Stomach (tissue), 9 donors: Measurements from ENCODE around the gene CAMTA2. TPM values are rescaled to one million over a fixed set of nuclear protein-coding genes. Genes with fewer than 3 reads are reported as not detected.

Experiments used
- DNase-seq, 2 donors: peaks; one replicate each; pipeline versions ENCODE4 v3.0.0 to v3.0.0-alpha.2; 2013 to 2019
- H3K27ac ChIP-seq, 5 donors: fragments of 200-600 bp in 4 of 5; sonication (generic) in 4 of 5; one replicate each; pipeline ENCODE4 v1.5.1; 2013 to 2019; ENCODE audit warnings: mild to moderate bottlenecking in 1 of 5, moderate library complexity in 1 of 5
- H3K27me3 ChIP-seq, 3 donors: fragments of 200-600 bp; sonication (generic); one replicate each; pipeline ENCODE4 v1.5.1; 2017 to 2019; ENCODE audit warnings: mixed run types in 1 of 3
- H3K36me3 ChIP-seq, 4 donors: fragments of 200-600 bp; sonication (generic); 1 replicate in 3 of 4; 2 replicates in 1 of 4; pipeline ENCODE4 v1.5.1; 2016 to 2019
- H3K4me1 ChIP-seq, 4 donors: fragments of 200-600 bp; sonication (generic); one replicate each; pipeline ENCODE4 v1.5.1; 2016 to 2019
- H3K4me3 ChIP-seq, 4 donors: fragments of 200-600 bp; sonication (generic) in 3 of 4; one replicate each; pipeline ENCODE4 v1.5.1; 2016 to 2019; ENCODE audit warnings: mild to moderate bottlenecking in 1 of 4
- H3K9me3 ChIP-seq, 4 donors: fragments of 200-600 bp; sonication (generic); one replicate each; pipeline ENCODE4 v1.5.1; 2016 to 2019
- EP300 ChIP-seq: sonication (generic); formaldehyde crosslinking; IDR thresholded peaks from one replicate; pipeline ENCODE4 v1.6.1; 2017; ENCODE audit warnings: antibody characterized with exemption
- POLR2A ChIP-seq, 4 donors: fragments of 450-650 bp; IDR thresholded peaks; one replicate each; pipeline ENCODE4 v1.6.1; 2016; ENCODE audit warnings: antibody characterized with exemption in 4 of 4, control low read depth in 2 of 4, mild to moderate bottlenecking in 1 of 4, moderate library complexity in 1 of 4
- POLR2AphosphoS5 ChIP-seq, 3 donors: sonication (generic); formaldehyde crosslinking; IDR thresholded peaks; one replicate each; pipeline ENCODE4 v1.6.1; 2016; ENCODE audit warnings: antibody characterized with exemption in 3 of 3
- WGBS, 5 donors: extraction: QIAGEN DNeasy Blood & Tissue Kit in 3 of 5; methylation state at CpG; one replicate each; pipeline versions ENCODE4 v1.1.5 to v1.1.7; 2013 to 2018; 5-methylcytosine and 5-hydroxymethylcytosine counted together
- intact Hi-C: fragments of 100-400 bp; cut with DNase I; formaldehyde crosslinking; loops from one replicate; pipeline ENCODE4 v1.15.1; 2023; ENCODE audit warnings: low total_unique reads
- polyA plus RNA-seq, 3 donors: library from polyadenylated mRNA; stranded (reverse); fragments of 200-250 nt; gene quantifications; one replicate each; pipeline ENCODE4 v1.2.3, GENCODE V29; 2013
- total RNA-seq, 5 donors: library from RNA; depleted of rRNA; stranded (reverse); fragments of >200 nt; gene quantifications; one replicate each; pipeline versions ENCODE4 v1.1.0 to v1.2.3, GENCODE V29; 2014 to 2016
- TF ChIP-seq, protein P1 (sequence below), 7 experiments: fragments of 450-650 bp in 4 of 7; fragments of 200-600 bp in 3 of 7; sonication (generic) in 3 of 7; IDR thresholded peaks; one replicate each; pipeline ENCODE4 v1.5.1; 2016 to 2019; ENCODE audit warnings: antibody characterized with exemption in 7 of 7, control low read depth in 2 of 7, mild to moderate bottlenecking in 1 of 7
- donor health status: healthy with polysubstance abuse.
- donor health status: Bipolar disorder and iron deficiency.
- donor health status: healthy.

Gene CAMTA2
- total and polyA plus RNA-seq, 8 donors: 8.1 to 202 (median 54.6) TPM

DNA sequence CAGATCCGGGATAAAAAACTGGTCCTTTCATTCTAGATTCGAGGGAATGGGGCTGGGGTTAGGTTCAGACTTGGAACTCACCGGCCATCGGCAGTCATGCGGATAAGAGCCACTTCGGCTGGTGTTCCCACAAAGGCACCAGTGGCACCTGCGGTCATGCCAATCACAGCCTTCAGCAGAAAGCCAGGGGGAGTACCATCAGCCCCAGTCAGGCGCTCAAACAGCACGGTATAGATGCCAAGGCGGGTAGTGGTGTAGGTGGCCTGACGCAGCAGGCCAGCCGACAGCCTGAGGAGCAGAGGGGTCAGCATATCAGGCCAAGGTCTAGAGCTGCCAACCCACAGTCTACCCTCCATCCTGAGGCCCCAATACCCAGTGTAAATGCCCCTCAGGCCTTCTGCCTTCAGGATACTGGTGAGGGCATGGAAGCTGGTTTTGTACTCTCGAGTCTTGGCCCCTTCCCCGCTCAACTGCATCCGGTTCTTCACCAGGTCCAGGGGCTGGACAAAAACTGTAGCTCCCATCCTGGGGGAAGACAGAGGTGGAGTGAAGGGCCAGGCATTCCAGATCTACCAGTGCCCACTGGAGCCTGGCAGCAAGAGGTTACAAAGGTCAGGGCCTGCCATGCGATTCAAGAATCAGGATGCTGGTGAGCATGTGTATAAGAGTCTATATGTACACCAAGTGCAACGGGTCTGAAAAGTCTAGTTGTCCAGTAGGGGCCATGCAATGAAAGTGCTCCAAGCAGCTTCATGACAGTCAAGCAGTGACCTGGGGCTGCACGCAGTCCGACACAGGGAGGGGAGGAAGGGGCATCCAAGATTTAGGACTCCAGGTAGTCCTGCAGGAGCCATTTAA lies 48.6 kb downstream of the CAMTA2 start:
- intact Hi-C loops: no loop called here
- TF ChIP-seq, protein P1, sequence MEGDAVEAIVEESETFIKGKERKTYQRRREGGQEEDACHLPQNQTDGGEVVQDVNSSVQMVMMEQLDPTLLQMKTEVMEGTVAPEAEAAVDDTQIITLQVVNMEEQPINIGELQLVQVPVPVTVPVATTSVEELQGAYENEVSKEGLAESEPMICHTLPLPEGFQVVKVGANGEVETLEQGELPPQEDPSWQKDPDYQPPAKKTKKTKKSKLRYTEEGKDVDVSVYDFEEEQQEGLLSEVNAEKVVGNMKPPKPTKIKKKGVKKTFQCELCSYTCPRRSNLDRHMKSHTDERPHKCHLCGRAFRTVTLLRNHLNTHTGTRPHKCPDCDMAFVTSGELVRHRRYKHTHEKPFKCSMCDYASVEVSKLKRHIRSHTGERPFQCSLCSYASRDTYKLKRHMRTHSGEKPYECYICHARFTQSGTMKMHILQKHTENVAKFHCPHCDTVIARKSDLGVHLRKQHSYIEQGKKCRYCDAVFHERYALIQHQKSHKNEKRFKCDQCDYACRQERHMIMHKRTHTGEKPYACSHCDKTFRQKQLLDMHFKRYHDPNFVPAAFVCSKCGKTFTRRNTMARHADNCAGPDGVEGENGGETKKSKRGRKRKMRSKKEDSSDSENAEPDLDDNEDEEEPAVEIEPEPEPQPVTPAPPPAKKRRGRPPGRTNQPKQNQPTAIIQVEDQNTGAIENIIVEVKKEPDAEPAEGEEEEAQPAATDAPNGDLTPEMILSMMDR (IDR thresholded peaks at IDR 0.05): no peak
- TF ChIP-seq POLR2A (IDR thresholded peaks at IDR 0.05) (no peak), POLR2AphosphoS5 (IDR thresholded peaks at IDR 0.05) (no peak), EP300 (no peak)
- DNase-seq: no peak
- Histone ChIP-seq H3K36me3 (peaks cover 42 to 52% (median 48%) of the 10 kb centered on the region in 4 donors), H3K4me3 (peak overlapping the region; percentile 70 to 91 (median 84)), H3K4me1 (peaks cover 39 to 62% (median 60%) of the 10 kb centered on the region in 4 donors), H3K27ac (peak overlapping the region; percentile 91 to 100 (median 95)), H3K27me3 (no peaks in the 10 kb centered on the region), H3K9me3 (no peaks in the 10 kb centered on the region)
- WGBS, 5 donors: 35 to 47% (median 42%) methylated on average over 15 to 19 of the region's 19 CpGs

- 83 to 94% (median 92%) methylated on average over 10 to 11 of the region's 11 CpGs for WGBS, 5 donors
- peak overlapping the region in 2 of 5 donors; percentile 24 to 100 for H3K27ac ChIP-seq
Observed at GRCh38 chr17:4938069-4938491, 49.4 kb downstream of the CAMTA2 start.

GRCh38 chr17:4937553-4937952 lies 49.9 kb downstream of the CAMTA2 start:
- Histone ChIP-seq H3K9me3 (no peaks in the 10 kb centered on the region), H3K27ac (peak overlapping the region in 1 of 5 donors; percentile 24), H3K4me1 (peaks cover 36 to 55% (median 51%) of the 10 kb centered on the region in 4 donors), H3K36me3 (peaks cover 29 to 38% (median 34%) of the 10 kb centered on the region in 4 donors), H3K27me3 (no peaks in the 10 kb centered on the region), H3K4me3 (no peak overlapping the region)
- DNase-seq: no peak
- no peak for TF ChIP-seq EP300
- TF ChIP-seq, protein P1 (IDR thresholded peaks at IDR 0.05): no peak
- no peak for TF ChIP-seq POLR2AphosphoS5 (IDR thresholded peaks at IDR 0.05)
- TF ChIP-seq POLR2A (IDR thresholded peaks at IDR 0.05): no peak
- 92 to 97% (median 94%) methylated on average over 16 of the region's 16 CpGs for WGBS, 5 donors
- intact Hi-C loops: no loop called here

More at GRCh38 chr17:4938069-4938491, 49.4 kb downstream of the CAMTA2 start:
- no peaks in the 10 kb centered on the region for H3K9me3 ChIP-seq
- intact Hi-C loops: no loop called here
- no peak for TF ChIP-seq EP300
- TF ChIP-seq POLR2AphosphoS5 (IDR thresholded peaks at IDR 0.05): no peak
- TF ChIP-seq POLR2A (IDR thresholded peaks at IDR 0.05): no peak
- TF ChIP-seq, protein P1 (IDR thresholded peaks at IDR 0.05): no peak
- no peaks in the 10 kb centered on the region for H3K27me3 ChIP-seq
- H3K36me3 ChIP-seq: peaks cover 35 to 44% (median 40%) of the 10 kb centered on the region in 4 donors
- peaks cover 39 to 61% (median 56%) of the 10 kb centered on the region in 4 donors for H3K4me1 ChIP-seq
- no peak for DNase-seq
- peak overlapping the region in 1 of 4 donors; percentile 91 for H3K4me3 ChIP-seq

- H3K27ac ChIP-seq: no peak overlapping the region
- peaks cover 27 to 44% (median 40%) of the 10 kb centered on the region in 4 donors for H3K4me1 ChIP-seq
- no peak overlapping the region for H3K4me3 ChIP-seq
- H3K27me3 ChIP-seq: no peaks in the 10 kb centered on the region
- no peaks in the 10 kb centered on the region for H3K9me3 ChIP-seq
- WGBS, 5 donors: 86 to 98% (median 92%) methylated on average over 2 to 3 of the region's 3 CpGs
- peaks cover 25 to 34% (median 27%) of the 10 kb centered on the region in 4 donors for H3K36me3 ChIP-seq
- intact Hi-C loops: no loop called here
- TF ChIP-seq, protein P1 (IDR thresholded peaks at IDR 0.05): no peak
- TF ChIP-seq POLR2AphosphoS5 (IDR thresholded peaks at IDR 0.05) (no peak), POLR2A (IDR thresholded peaks at IDR 0.05) (no peak), EP300 (no peak)
- no peak for DNase-seq
Observed at GRCh38 chr17:4936436-4936835, 51.0 kb downstream of the CAMTA2 start.
